Lower lobe of right lung (tissue), 2 donors: ENCODE measurements around the gene TMEM33. TPM values are rescaled to one million over a fixed set of nuclear protein-coding genes. Genes with fewer than 3 reads are reported as not detected.

Experiments
- ATAC-seq, 2 donors: fragments of 200-7000 bp; cut with Tn5 transposase; one replicate each; pipeline ENCODE4 v1.9.1; 2020 to 2022; ENCODE audit warnings: mild to moderate bottlenecking in 2 of 2, moderate library complexity in 2 of 2
- DNase-seq: peaks from one replicate; pipeline ENCODE4 v3.0.0-alpha.2; 2020
- H3K27ac ChIP-seq: fragments of 200-600 bp; one replicate; pipeline ENCODE4 v1.8.0; 2022
- H3K27me3 ChIP-seq: fragments of 200-600 bp; one replicate; pipeline ENCODE4 v1.8.0; 2022; ENCODE audit warnings: low read depth
- H3K36me3 ChIP-seq: fragments of 200-600 bp; one replicate; pipeline ENCODE4 v1.8.0; 2022; ENCODE audit warnings: mild to moderate bottlenecking
- H3K4me1 ChIP-seq: fragments of 200-600 bp; one replicate; pipeline ENCODE4 v1.8.0; 2022
- H3K4me3 ChIP-seq: fragments of 200-600 bp; one replicate; pipeline ENCODE4 v1.8.0; 2022; ENCODE audit warnings: mild to moderate bottlenecking
- H3K9me3 ChIP-seq: fragments of 200-600 bp; one replicate; pipeline ENCODE4 v1.8.0; 2022
- intact Hi-C: fragments of 100-400 bp; cut with DNase I; formaldehyde crosslinking; loops from one replicate; pipeline ENCODE4 v1.11.0; 2022
- total RNA-seq: library from RNA; stranded (reverse); fragmentation: NEBNext Ultra II Directional; extraction: Animal tissue kit (Norgen Biotek cat#: 25700); gene quantifications from one replicate; pipeline ENCODE4 v1.2.1, GENCODE V29; 2021
- TF ChIP-seq, protein P1 (sequence below): fragments of 200-600 bp; IDR thresholded peaks from one replicate; pipeline ENCODE4 v1.8.0; 2022; ENCODE audit warnings: antibody characterized with exemption, mild to moderate bottlenecking
- donor health status: DM: no; HTN: yes; CAD: no; lungs with severe emphysema.

TMEM33 gene
- total RNA-seq, 1 donor from 2014 or later, result 73.9 TPM

DNA sequence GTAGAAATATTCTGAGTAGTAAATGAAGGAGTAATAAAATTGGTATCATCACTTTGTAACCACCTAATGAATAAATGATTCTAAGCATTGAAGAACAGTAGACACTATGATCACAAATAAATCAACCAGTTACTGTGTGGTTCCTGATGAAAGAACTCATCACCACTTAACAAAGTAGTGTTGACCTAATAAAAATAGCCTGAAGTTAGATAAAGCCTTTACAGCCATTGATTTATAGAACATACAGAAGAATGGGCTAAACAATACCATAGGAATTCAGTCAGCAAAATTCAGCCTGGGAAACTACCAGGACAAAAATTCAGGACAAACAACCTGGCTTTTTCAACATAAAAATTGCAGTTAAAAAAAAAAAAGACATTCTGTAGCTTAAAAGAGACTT lies 64.1 kb downstream of the TMEM33 start:
- TF ChIP-seq, protein P1, sequence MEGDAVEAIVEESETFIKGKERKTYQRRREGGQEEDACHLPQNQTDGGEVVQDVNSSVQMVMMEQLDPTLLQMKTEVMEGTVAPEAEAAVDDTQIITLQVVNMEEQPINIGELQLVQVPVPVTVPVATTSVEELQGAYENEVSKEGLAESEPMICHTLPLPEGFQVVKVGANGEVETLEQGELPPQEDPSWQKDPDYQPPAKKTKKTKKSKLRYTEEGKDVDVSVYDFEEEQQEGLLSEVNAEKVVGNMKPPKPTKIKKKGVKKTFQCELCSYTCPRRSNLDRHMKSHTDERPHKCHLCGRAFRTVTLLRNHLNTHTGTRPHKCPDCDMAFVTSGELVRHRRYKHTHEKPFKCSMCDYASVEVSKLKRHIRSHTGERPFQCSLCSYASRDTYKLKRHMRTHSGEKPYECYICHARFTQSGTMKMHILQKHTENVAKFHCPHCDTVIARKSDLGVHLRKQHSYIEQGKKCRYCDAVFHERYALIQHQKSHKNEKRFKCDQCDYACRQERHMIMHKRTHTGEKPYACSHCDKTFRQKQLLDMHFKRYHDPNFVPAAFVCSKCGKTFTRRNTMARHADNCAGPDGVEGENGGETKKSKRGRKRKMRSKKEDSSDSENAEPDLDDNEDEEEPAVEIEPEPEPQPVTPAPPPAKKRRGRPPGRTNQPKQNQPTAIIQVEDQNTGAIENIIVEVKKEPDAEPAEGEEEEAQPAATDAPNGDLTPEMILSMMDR, result no peak
- Histone ChIP-seq H3K4me1 (peaks cover 4% of the 10 kb centered on the region), H3K9me3 (no peaks in the 10 kb centered on the region), H3K27me3 (no peaks in the 10 kb centered on the region), H3K27ac (no peak overlapping the region), H3K4me3 (no peak overlapping the region), H3K36me3 (peaks cover 10% of the 10 kb centered on the region)
- intact Hi-C loops, result no loop called here
- ATAC-seq, result no peak
- no peak for DNase-seq

DNA sequence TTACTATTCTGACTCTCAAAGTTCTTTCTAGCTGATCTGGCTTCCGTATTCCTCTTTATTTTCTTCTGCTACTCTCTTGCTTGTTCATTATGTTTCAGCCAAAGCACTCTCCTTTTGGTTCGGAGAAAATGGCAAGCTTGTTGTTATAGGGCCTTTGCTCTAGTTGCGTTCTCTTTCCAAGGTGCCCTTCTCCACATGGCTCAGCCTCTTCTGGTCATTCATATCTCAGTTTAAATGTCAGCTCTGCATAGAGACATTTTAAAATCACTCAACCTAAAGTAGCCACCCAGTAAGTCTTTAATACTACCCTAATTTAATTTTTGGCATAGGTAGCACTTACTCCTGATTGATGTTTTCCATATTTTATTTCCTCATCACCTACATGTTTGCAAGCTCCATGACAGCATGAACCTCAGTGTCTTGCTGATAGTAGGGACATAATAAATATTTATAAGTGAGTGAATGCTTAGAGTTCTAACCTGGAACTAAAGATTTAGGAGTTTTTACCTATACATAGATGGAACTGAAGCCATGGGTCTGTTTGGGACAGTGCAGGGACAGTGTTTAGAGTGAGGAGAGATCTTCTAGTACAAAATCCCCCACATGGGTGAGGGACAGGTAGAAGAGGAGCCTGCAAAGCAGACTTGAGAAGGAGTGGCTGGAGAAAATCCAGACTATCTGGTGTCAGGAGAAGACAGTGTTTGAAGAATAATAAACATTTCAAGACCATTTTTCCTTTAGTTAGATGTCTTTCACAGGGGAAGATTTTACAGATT lies 73.0 kb downstream of the TMEM33 start:
- TF ChIP-seq, protein P1, result no peak
- Histone ChIP-seq H3K27ac (no peak overlapping the region), H3K27me3 (no peaks in the 10 kb centered on the region), H3K4me3 (no peak overlapping the region), H3K36me3 (peaks cover 35% of the 10 kb centered on the region), H3K9me3 (no peaks in the 10 kb centered on the region), H3K4me1 (no peaks in the 10 kb centered on the region)
- no peak for ATAC-seq
- intact Hi-C loops, result no loop called here
- no peak for DNase-seq

Other genes starting within 250 kb of the TMEM33 start
- not detected for gene PHOX2B, start 186.7 kb upstream of the TMEM33 start, total RNA-seq
- gene DCAF4L1, start 46.3 kb downstream of the TMEM33 start, total RNA-seq, result 0.53 TPM
- 37.7 TPM for gene SLC30A9, start 55.1 kb downstream of the TMEM33 start, total RNA-seq
- 1.3 TPM for gene BEND4, start 217.2 kb downstream of the TMEM33 start, total RNA-seq